Stimulated activated CD8-positive, alpha-beta memory T cell treated with anti-CD3 and anti-CD28 coated beads, Interleukin-7, amount 100 ng/mL, for 48 hours (primary cell): ENCODE results near the gene LYPD6B.

Source experiments
- DNase-seq, 2 donors: peaks; one replicate each; pipeline ENCODE4 v3.0.0-alpha.2; 2020; ENCODE audit warnings: low read depth in 1 of 2; ENCODE audit errors: extremely low read depth in 1 of 2

The LYPD6B gene, protein sequence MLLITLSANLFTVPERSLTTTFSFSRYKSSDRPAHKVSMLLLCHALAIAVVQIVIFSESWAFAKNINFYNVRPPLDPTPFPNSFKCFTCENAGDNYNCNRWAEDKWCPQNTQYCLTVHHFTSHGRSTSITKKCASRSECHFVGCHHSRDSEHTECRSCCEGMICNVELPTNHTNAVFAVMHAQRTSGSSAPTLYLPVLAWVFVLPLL

DNA sequence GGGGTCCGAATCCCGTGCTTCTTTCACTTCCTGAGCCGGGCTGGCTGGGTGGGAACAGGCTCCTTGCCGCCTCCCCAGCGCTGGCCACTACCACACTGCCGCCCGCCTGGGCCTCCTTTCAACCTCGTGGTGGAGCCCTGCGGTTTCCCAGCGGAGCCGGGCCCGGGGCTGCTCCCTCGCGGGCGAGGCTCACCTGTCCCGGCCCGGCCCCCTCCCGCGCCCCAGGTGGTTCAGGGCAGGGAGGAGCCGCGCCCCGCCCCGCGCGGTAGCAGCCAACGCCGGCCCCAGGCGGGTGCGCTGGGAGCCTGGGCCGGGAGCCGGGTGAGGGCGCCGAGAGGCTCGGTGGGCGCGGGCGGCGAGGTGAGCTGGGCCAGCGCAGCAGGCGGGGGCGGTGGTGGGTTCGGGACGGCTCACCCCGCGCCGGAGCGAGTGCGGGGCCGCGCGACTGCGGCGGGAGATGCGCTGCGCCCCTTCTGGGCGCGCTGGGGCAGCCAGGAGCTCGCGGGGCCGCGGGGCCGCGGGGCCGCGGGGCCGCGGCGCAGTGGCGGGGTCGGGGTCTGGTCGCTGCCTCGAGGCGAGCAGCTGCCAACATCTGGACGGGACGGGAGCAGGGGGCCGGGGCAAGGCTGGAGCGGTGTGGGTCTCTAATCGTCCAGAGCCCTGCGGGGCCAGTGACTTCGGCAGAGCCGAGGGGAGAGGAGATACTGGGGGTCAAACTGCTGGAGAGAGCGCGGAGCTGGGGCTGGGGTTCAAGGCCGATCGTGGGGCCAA is at the start of gene LYPD6B:
LYPD6B (plus strand) TSS at position 258 of the 771 bp plus-strand sequence. CDS start 92,250 bp downstream, outside the sequence.
- DNase-seq: no peak

DNA sequence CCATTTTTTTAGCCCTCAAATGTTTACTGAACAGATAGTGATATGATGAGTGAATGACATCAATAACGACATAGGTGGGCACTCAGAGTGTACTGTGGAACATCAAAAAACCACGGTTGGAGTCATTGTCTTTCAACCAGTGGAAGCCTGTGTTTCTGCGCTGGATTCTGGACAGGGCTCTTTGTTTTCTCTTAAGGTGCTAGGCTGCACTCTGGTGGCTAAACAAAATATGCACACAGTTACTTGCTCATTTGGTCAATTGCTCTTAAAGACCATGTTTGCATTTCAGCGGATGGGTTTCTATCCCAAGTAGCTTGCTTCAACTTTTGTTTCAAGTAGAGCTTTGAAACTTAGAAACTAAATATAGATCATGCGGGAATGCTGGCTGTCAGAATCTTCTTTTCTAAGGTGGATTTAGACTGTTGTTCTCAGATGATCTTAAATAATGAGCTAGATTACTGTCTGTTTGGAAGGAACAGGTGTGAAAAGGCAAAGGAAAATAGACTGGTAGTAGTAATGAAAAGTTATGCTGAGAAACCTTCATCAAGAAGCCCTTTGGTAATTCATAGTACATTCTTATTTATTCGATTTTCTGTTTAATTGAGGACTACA is 48.5 kb upstream of the LYPD6B start:
- DNase-seq: peak in 1 of 2 donors; percentile 5

DNA sequence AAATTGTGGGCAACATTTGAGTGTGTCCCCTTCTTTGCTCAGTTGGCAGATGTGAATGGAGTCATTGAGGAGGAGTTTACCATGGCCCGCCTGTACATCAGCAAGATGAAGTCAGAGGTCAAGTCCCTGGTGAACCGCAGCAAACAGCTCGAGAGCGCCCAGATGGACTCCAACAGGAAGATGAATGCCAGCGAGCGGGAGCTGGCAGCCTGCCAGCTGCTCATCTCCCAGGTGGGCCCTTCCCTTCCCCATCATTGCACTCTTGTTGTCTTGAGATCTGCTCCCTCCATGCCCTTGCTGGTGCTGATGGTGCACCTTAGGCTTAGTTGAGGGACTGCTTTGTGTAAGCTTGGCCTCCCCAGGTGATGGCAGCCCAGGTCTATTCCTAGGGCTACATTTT is 47.5 kb upstream of the LYPD6B start:
- no peak for DNase-seq

DNA sequence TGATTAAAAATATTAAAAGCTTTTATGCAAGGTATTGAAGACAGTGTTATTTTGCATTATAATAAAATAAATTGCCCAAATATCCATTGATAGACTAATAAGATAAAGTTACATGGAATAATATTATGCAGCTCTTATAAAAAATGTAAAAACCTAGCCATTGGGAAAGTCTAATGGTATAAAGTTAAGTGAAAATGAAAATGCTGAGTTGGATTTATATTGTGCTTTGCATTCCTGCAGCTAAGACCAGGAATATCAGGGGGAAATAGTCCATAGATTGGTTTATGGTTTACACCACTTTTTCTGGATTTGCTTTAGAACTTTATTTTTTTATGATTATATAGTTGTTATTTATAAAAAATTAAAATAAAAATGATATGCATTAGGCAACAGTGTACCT is 46.1 kb upstream of the LYPD6B start:
- DNase-seq: no peak

DNA sequence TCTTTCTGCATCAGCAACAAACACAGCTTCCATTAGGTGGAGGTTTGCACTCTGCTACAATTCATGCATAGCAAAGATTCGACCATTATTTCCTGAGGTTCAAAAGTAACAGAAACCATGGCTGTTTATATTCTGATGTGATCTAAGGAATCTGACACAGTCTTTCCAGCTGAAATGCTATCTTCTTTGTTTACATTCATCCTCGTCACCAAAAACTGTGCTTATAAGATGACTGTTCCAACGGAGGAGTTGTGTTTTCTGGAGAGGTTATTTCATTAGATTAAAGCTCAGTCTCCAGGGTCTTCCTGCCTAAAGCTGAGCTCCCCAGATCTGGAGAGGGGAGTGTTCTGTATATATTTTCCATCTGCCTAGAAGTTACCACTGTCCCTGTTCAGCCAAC is 45.1 kb upstream of the LYPD6B start:
- DNase-seq: no peak

DNA sequence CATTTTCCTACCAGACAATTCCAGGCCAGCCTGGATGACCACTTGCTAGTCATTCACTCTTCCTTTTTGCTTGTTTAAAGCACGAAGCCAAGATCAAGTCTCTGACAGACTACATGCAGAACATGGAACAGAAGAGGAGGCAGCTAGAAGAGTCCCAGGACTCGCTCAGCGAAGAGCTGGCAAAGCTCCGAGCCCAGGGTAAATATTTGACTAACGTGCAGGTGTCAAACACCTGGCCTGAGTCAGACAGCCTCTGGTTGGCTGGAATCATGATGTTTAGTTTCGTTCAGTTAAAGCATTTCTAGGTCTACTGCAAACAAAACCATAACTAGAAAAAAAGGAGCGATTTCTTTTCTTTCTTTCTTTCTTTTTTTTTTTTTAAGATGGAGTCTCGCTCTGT is 44.2 kb upstream of the LYPD6B start:
- DNase-seq: no peak

DNA sequence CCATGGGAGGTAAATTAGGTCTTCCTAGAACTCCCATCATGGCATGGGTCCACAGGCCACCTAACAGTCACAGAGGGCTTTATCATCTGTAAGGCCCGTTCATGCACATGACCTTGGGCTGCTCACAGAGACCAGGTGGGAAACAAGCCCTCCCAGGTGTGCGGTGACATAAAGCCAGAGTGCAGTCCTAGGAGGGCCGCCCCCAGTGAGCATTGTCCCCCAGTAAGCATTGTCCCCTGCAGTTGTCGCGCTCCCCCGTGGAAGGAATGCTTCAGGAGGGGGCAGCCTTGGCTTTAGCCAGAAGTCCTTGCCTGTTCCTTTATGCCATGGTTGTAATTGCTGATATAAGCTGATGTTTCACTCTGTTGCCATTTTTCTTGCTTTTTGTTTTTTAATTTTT is 41.7 kb upstream of the LYPD6B start:
- DNase-seq: no peak

DNA sequence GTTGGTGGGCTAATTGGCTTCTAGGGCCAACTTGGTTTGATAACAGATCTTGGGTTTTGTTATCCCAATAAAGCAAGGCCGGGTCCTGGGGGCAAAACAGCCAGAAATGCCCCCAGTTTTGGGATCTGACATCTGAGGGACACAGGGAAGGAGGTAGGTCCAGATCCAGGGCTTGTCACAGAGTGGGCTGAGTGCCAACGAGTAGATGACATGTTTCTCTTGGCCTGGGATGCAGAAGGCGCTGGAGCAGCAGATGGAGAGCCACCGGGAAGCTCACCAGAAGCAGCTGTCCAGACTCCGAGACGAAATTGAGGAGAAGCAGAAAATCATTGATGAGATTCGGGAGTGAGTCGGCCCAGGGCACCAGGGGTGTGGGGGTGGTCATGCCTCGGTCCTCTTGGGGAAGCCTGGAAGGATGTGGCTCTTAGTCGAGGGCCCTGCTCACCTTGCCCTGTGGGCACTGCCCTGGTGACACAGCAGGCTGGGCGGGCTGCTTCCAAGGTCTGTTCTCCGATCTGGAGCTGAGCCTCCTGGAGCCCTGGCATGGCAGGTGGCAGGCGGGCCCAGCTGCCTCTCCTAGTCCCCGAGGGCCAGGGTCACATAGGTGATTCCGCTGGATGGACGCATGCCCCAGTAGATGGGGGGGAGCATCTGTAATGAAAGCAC is 40.2 kb upstream of the LYPD6B start:
- no peak for DNase-seq

DNA sequence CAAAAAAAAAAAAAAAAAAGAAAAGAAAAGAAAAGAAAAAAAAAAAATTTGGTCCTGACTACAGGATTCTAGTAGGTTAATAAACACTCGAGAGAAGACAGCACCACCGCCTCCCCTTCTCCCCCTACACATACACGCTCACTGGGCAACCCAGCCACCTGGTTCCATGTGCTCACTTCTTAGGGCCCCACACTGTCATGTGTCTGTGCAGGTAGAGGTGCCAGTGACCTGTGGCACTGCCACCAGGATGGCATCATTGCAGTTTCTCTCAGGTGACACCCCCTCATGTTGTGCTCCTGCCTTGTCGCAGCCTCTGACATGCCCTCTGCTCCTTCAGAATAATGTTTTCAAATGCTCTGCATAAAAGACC is 39.7 kb upstream of the LYPD6B start:
- DNase-seq: no peak

DNA sequence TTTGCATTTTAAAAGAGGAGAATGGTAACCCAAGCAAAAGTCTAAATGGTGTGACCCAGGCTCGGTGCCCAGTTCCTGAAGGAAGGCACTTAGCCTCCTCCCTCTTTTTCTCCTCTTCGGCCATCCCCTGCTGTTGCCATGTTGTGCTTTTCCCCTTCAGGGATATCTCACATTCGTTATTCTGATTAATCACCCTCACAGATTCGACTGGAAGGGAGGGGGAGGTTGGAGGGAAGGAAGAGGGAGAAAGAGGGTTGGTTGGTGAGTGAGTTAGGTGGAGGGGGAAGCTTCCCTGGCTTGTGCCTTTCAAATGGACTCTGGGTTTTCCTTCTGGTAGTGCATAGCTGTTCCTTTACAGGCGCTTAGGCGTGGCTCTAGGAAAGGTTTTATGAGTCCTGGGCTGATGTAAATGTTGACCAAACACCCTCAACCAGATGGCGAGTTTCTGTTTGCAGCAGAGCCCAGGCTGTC is 39.0 kb upstream of the LYPD6B start:
- DNase-seq: no peak

DNA sequence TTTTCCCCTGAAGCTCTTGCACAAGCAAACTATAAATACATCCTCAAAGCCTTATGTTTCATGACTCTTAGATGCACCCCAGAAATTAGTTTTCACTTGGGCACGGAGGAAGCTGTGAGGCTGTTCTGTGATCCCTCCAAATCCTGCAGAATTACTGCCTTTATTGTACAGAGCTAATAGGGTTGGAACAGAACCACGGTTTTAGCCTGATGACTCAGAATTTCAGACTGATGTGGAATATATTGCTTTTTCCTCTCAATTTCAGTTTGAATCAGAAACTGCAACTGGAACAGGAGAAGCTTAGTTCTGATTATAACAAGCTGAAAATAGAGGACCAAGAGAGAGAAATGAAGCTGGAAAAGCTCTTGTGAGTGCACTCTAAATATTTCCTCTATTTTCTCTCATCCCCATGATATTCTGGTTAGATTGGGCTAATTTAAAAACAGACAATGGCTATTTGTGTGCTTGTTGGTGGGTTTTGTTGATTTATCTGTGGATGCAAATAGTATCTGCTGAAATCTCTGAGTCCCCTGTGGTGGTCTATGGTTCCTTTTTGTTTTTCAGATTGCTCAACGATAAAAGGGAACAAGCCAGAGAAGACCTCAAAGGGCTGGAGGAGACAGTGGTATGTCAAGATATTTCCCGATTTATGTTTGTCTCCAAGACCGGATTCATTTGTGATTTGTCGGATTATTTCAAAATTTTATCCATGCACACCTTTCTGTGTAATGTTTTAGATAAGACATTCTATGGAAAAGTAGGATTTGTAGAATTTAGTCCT is 38.2 kb upstream of the LYPD6B start:
- no peak for DNase-seq

DNA sequence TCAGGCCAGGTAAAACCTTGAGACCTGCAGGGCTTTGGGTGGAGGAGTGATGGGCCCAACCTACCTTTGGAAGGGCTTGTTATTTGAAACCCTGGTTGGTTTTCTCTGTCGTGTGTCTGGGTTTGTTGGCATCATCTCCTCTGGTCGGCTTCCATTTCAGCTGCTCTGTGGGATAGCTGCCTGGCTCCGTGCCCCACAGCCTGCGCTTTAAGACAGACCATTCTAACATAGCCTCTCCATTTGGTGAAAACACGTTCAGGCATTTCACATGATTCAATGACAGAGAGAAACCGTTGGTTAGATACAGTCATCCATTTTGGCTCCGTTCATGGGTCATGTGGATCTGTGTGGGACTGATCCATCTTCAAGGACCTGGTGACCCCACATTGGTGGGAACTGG is 37.0 kb upstream of the LYPD6B start:
- no peak for DNase-seq

DNA sequence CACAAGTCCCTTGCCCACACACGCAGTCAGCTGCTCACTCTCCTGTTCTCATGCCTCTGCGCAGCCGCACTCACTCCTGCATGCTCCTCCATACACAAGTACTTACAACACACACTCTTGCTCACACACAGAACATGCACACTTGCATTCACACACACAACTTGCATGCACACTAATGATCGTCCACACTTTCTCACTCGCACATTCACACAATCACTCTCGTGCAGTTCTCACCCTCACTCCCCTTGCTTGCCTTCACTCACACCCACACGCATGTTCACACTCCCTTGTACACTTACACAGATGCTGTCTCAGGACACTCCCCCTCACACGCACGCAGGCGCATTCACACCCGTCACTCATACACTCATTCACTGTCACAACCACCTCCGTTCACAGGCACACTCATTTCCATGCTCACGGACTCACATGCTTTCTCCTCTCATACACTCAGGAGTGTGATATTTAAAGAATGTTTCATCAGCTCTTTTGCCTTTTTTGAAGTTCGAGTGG is 36.1 kb upstream of the LYPD6B start:
- no peak for DNase-seq

DNA sequence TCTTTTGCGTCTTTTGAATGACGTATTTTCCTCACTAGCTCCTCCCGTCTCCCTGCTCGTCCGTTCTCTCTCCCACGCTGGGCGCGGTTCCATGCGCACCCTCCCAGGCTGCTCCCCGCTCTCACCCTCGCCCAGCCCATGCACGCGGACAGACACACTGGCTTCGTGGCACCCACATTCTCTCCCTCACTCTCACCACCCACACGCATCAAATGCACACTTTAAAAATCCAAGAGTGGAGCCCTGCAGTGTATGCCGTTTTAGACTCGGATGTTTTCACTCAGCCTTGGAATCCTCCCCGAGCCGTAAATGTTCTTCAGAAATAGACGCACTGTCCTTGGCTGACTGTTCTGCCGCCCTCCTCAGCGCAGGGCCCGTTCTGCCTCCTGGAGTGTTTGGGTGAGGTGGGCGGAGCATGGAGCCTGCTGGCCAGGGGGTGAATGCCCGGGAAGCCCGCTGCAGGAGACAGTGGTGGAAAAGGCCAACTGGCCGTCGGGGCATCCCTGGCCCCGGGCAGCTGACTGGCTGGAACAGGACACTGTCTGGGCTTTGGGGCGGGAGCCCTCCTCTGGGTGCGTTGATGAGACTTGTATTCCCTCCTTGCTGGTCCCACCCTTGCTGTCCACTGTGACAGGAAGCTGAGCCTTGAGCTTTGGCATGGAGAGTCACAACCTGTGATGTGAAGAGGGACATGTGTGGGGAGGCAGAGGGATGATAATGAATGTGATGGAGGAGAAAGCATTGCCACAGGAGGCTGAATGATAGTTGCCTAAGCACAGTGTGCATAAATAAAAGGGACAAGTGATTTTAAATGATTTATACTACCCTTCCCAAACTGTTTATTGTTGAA is 35.4 kb upstream of the LYPD6B start:
- DNase-seq: no peak

DNA sequence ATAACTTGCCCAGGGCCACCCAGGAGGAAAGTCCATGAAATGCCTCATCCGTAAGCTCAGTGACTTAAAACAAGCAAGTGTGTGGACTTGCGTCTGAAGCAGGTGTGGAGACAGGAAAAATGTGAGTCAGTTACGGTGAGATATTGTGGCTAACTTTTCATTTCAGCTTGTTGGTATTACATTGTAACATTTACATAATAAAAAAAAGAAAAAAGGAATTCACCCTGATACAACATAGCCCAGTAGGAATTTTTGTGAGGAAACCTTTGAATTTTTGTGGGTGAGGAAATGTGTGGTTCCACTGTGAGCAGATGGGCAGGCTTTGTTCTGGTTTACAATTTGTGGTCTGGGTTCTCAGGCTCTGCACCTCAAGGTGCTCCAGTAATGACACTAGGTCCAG is 33.7 kb upstream of the LYPD6B start:
- no peak for DNase-seq

DNA sequence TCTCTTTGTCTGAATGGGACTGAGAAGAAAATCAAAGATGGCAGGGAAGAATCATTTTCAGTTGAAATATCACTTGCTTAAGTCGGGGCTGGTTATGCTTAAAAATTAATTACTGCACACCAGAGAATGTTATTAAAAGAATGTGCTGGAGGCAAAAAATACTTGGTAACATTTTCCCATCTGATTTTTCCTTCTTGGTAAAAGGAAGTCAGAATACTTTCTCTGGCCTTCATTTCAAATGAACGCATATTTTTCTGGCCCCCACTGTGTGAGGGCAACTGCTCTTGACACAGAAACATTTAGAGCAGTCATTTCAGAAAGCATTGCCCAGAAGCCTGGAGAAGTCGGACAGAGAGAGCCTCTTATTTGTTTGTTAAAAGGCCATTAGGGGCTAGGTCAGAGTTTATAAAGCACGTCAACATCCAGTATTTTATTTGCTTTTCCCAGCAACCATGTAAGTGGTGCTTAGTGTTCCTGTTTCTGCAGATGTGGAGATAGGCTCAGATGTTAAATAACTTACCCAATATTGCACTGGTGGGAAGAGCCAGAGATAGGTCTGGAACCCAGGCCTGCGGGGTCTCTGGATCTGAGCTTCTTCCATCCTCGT is 32.9 kb upstream of the LYPD6B start:
- DNase-seq: no peak

DNA sequence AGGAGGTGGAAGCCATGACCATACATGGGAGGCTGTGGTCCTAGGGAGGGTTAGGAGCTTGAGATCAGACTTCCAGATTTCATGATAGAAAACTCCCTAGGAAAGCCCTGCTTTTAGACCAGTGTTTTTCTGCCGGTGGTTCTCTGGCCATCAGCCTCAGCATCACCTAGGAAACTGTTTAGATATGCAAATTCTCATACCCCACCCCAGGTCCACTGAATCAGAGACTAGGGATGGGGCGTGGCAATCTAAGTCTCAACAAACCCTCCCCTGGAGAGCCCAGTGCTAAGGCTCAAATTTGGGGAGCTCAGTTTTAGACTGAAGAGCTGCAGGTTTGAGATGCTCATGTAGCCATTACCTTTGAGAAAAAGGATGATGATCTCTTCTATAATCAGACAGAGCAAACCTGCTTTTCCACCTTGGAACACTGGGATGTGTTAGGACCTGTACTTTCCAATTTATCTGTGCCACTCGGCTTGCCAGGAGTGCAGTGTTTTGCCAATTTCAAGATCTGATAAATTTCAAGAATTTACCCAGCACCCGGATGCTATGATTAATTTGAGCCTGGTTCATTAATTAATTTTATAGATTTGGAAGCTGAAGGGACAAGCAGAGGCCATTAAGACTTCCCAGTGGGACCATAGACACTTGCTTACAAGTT is 31.5 kb upstream of the LYPD6B start:
- no peak for DNase-seq

DNA sequence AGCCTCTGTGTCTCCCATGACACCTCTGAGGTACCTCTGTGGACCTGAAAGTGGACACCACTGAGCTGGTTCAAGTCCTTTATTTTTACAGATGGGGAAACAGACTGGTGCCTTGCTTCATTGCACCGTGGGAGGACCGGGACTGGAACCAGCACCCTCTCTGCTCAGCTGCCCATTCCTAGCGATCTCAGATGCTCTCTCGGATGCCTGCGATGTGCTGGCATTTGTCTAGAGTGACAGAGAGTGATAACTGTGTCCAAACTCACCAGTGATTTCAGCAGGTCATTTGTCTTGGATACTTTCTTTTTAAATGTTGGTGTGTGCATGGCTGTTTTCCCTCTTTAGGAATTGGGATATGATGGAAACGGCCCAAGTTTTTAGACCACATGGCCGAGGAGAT is 30.1 kb upstream of the LYPD6B start:
- DNase-seq: no peak
